ENCODE results near the gene PRDM2.
"Not testable (repeated sequence)": the region's sequence is repeated elsewhere in the genome, so short reads cannot be mapped to it uniquely, and the experiment has no call there.

PRDM2 gene

GRCh38 chr1:13666317-13666716, 33.7 kb upstream of the PRDM2 start:
- DNase-seq = no peak
- Histone ChIP-seq H3K27me3 (replicated peaks in 2 of 5; ENCODE audit: control insufficient read depth in 4 of 5, insufficient read depth in 5 of 5, low read length in 4 of 5) (no peaks in the 10 kb centered on the region), H3K9me3 (ENCODE audit: control extremely low read depth in 1 of 5, control insufficient read depth in 4 of 5, insufficient read depth in 2 of 5, low read depth in 1 of 5, low read length in 4 of 5) (no peaks in the 10 kb centered on the region), H3K36me3 (ENCODE audit: control insufficient read depth in 4 of 4, insufficient read depth in 4 of 4, low read length in 3 of 4) (no peaks in the 10 kb centered on the region), H3K27ac (ENCODE audit: insufficient read depth in 1 of 2, low read depth in 1 of 2, low read length in 2 of 2, poor library complexity in 1 of 2, severe bottlenecking in 2 of 2) (no peak overlapping the region), H3K4me3 (ENCODE audit: control insufficient read depth in 1 of 7, extremely low read depth in 1 of 7, insufficient read depth in 4 of 7, low read depth in 2 of 7, low read length in 6 of 7) (no peak overlapping the region), H3K4me1 (ENCODE audit: control extremely low read depth in 1 of 4, control insufficient read depth in 4 of 4, insufficient read depth in 4 of 4, low read length in 3 of 4) (peaks cover 0 to 25% (median 5%) of the 10 kb centered on the region in 4 experiments)
- WGBS (ENCODE audit: insufficient coverage) = 100% methylated on average over 4 of the region's 5 CpGs
- ChIA-PET POLR2A (interaction anchor here (0.7 kb wide), 1 partner anchor 83 kb away, joined by 3 read pairs; no protein-coding TSS in a partner anchor), CTCF (interaction anchor here (0.6 to 6.9 kb wide), 7 partner anchors 13 to 158 kb away, joined by 3 to 71 read pairs (median 5); no protein-coding TSS in a partner anchor)

- Histone ChIP-seq H3K36me3 (ENCODE audit: control insufficient read depth in 4 of 4, insufficient read depth in 4 of 4, low read length in 3 of 4) (no peaks in the 10 kb centered on the region), H3K27me3 (replicated peaks in 2 of 5; ENCODE audit: control insufficient read depth in 4 of 5, insufficient read depth in 5 of 5, low read length in 4 of 5) (no peaks in the 10 kb centered on the region), H3K9me3 (ENCODE audit: control extremely low read depth in 1 of 5, control insufficient read depth in 4 of 5, insufficient read depth in 2 of 5, low read depth in 1 of 5, low read length in 4 of 5) (no peaks in the 10 kb centered on the region), H3K4me3 (ENCODE audit: control insufficient read depth in 1 of 7, extremely low read depth in 1 of 7, insufficient read depth in 4 of 7, low read depth in 2 of 7, low read length in 6 of 7) (no peak overlapping the region), H3K27ac (ENCODE audit: insufficient read depth in 1 of 2, low read depth in 1 of 2, low read length in 2 of 2, poor library complexity in 1 of 2, severe bottlenecking in 2 of 2) (no peak overlapping the region), H3K4me1 (ENCODE audit: control extremely low read depth in 1 of 4, control insufficient read depth in 4 of 4, insufficient read depth in 4 of 4, low read length in 3 of 4) (peaks cover 0 to 14% (median 3%) of the 10 kb centered on the region in 4 experiments)
- peak in 2 of 3 donors; percentile 14 to 36 for DNase-seq
- ChIA-PET POLR2A (interaction anchor here (0.7 kb wide), 1 partner anchor 35 kb away, joined by 3 read pairs; no protein-coding TSS in a partner anchor), CTCF (interaction anchor here (0.6 to 6.9 kb wide), 5 partner anchors 12 to 150 kb away, joined by 3 to 71 read pairs (median 3); no protein-coding TSS in a partner anchor)
- 100% methylated on average over 1 of the region's 4 CpGs for WGBS (ENCODE audit: insufficient coverage)
These were observed 32.3 kb upstream of the PRDM2 start for GRCh38 chr1:13667691-13668090.

- 0% methylated on average over 1 of the region's 5 CpGs for WGBS (ENCODE audit: insufficient coverage)
- H3K27ac ChIP-seq (ENCODE audit: insufficient read depth in 1 of 2, low read depth in 1 of 2, low read length in 2 of 2, poor library complexity in 1 of 2, severe bottlenecking in 2 of 2) = no peak overlapping the region
- POLR2A ChIA-PET = no interaction called here
These were observed 25.6 kb upstream of the PRDM2 start for GRCh38 chr1:13674377-13674776.

GRCh38 chr1:13675151-13675651, 24.8 kb upstream of the PRDM2 start:
- Histone ChIP-seq H3K9me3 (ENCODE audit: control extremely low read depth in 1 of 5, control insufficient read depth in 4 of 5, insufficient read depth in 2 of 5, low read depth in 1 of 5, low read length in 4 of 5) (peaks cover 0 to 2% (median 0%) of the 10 kb centered on the region in 5 experiments), H3K27me3 (replicated peaks in 2 of 5; ENCODE audit: control insufficient read depth in 4 of 5, insufficient read depth in 5 of 5, low read length in 4 of 5) (no peaks in the 10 kb centered on the region), H3K4me3 (ENCODE audit: control insufficient read depth in 1 of 7, extremely low read depth in 1 of 7, insufficient read depth in 4 of 7, low read depth in 2 of 7, low read length in 6 of 7) (no peak overlapping the region), H3K36me3 (ENCODE audit: control insufficient read depth in 4 of 4, insufficient read depth in 4 of 4, low read length in 3 of 4) (no peaks in the 10 kb centered on the region), H3K27ac (ENCODE audit: insufficient read depth in 1 of 2, low read depth in 1 of 2, low read length in 2 of 2, poor library complexity in 1 of 2, severe bottlenecking in 2 of 2) (no peak overlapping the region), H3K4me1 (ENCODE audit: control extremely low read depth in 1 of 4, control insufficient read depth in 4 of 4, insufficient read depth in 4 of 4, low read length in 3 of 4) (peaks cover 0 to 4% (median 2%) of the 10 kb centered on the region in 4 experiments)
- ChIA-PET POLR2A (no interaction called here), CTCF (interaction anchor here (2.5 kb wide), 1 partner anchor 10 kb away, joined by 6 read pairs; no protein-coding TSS in a partner anchor)
- no peak for DNase-seq
- WGBS (ENCODE audit: insufficient coverage) = no CpG with 5 or more reads among the region's 3 CpGs

More at GRCh38 chr1:13674377-13674776, 25.6 kb upstream of the PRDM2 start:
- H3K36me3 ChIP-seq (ENCODE audit: control insufficient read depth in 4 of 4, insufficient read depth in 4 of 4, low read length in 3 of 4) = no peaks in the 10 kb centered on the region
- H3K4me3 ChIP-seq (ENCODE audit: control insufficient read depth in 1 of 7, extremely low read depth in 1 of 7, insufficient read depth in 4 of 7, low read depth in 2 of 7, low read length in 6 of 7) = no peak overlapping the region
- peak in 2 of 3 donors; percentile 41 to 53 for DNase-seq
- H3K4me1 ChIP-seq (ENCODE audit: control extremely low read depth in 1 of 4, control insufficient read depth in 4 of 4, insufficient read depth in 4 of 4, low read length in 3 of 4) = peaks cover 0 to 4% (median 2%) of the 10 kb centered on the region in 4 experiments
- H3K27me3 ChIP-seq (replicated peaks in 2 of 5; ENCODE audit: control insufficient read depth in 4 of 5, insufficient read depth in 5 of 5, low read length in 4 of 5) = no peaks in the 10 kb centered on the region
- CTCF ChIA-PET = interaction anchor here (0.8 to 3.1 kb wide), 3 partner anchors 9 to 52 kb away, joined by 3 to 12 read pairs (median 6); no protein-coding TSS in a partner anchor
- H3K9me3 ChIP-seq (ENCODE audit: control extremely low read depth in 1 of 5, control insufficient read depth in 4 of 5, insufficient read depth in 2 of 5, low read depth in 1 of 5, low read length in 4 of 5) = no peaks in the 10 kb centered on the region

GRCh38 chr1:13677896-13678295, 22.1 kb upstream of the PRDM2 start:
- 100% methylated on average over 1 of the region's 1 CpG for WGBS (ENCODE audit: insufficient coverage)
- H3K27me3 ChIP-seq (replicated peaks in 2 of 5; ENCODE audit: control insufficient read depth in 4 of 5, insufficient read depth in 5 of 5, low read length in 4 of 5) = no peaks in the 10 kb centered on the region
- no peak overlapping the region for H3K27ac ChIP-seq (ENCODE audit: insufficient read depth in 1 of 2, low read depth in 1 of 2, low read length in 2 of 2, poor library complexity in 1 of 2, severe bottlenecking in 2 of 2)
- ChIA-PET CTCF (interaction anchor here (1.9 to 2.9 kb wide), 2 partner anchors 26 to 48 kb away, joined by 5 to 9 read pairs; no protein-coding TSS in a partner anchor), POLR2A (no interaction called here)
- DNase-seq = no peak
- H3K4me1 ChIP-seq (ENCODE audit: control extremely low read depth in 1 of 4, control insufficient read depth in 4 of 4, insufficient read depth in 4 of 4, low read length in 3 of 4) = peaks cover 0 to 4% (median 2%) of the 10 kb centered on the region in 4 experiments
- H3K9me3 ChIP-seq (ENCODE audit: control extremely low read depth in 1 of 5, control insufficient read depth in 4 of 5, insufficient read depth in 2 of 5, low read depth in 1 of 5, low read length in 4 of 5) = peaks cover 0 to 2% (median 0%) of the 10 kb centered on the region in 5 experiments
- no peaks in the 10 kb centered on the region for H3K36me3 ChIP-seq (ENCODE audit: control insufficient read depth in 4 of 4, insufficient read depth in 4 of 4, low read length in 3 of 4)
- no peak overlapping the region for H3K4me3 ChIP-seq (ENCODE audit: control insufficient read depth in 1 of 7, extremely low read depth in 1 of 7, insufficient read depth in 4 of 7, low read depth in 2 of 7, low read length in 6 of 7)

- ChIA-PET CTCF (interaction anchor here (1.9 to 2.9 kb wide), 2 partner anchors 12 to 46 kb away, joined by 7 to 9 read pairs; no protein-coding TSS in a partner anchor), POLR2A (no interaction called here)
- peaks cover 0 to 2% (median 0%) of the 10 kb centered on the region in 5 experiments for H3K9me3 ChIP-seq (ENCODE audit: control extremely low read depth in 1 of 5, control insufficient read depth in 4 of 5, insufficient read depth in 2 of 5, low read depth in 1 of 5, low read length in 4 of 5)
- whole genome bisulfite sequencing (ENCODE audit: insufficient coverage) = 94% methylated on average over 2 of the region's 3 CpGs
- no peaks in the 10 kb centered on the region for H3K36me3 ChIP-seq (ENCODE audit: control insufficient read depth in 4 of 4, insufficient read depth in 4 of 4, low read length in 3 of 4)
- no peak for DNase-seq
- H3K4me1 ChIP-seq (ENCODE audit: control extremely low read depth in 1 of 4, control insufficient read depth in 4 of 4, insufficient read depth in 4 of 4, low read length in 3 of 4) = no peaks in the 10 kb centered on the region
- no peak overlapping the region for H3K4me3 ChIP-seq (ENCODE audit: control insufficient read depth in 1 of 7, extremely low read depth in 1 of 7, insufficient read depth in 4 of 7, low read depth in 2 of 7, low read length in 6 of 7)
- no peaks in the 10 kb centered on the region for H3K27me3 ChIP-seq (replicated peaks in 2 of 5; ENCODE audit: control insufficient read depth in 4 of 5, insufficient read depth in 5 of 5, low read length in 4 of 5)
- H3K27ac ChIP-seq (ENCODE audit: insufficient read depth in 1 of 2, low read depth in 1 of 2, low read length in 2 of 2, poor library complexity in 1 of 2, severe bottlenecking in 2 of 2) = no peak overlapping the region
These were observed 20.3 kb upstream of the PRDM2 start for GRCh38 chr1:13679651-13680050.

- H3K27ac ChIP-seq (ENCODE audit: insufficient read depth in 1 of 2, low read depth in 1 of 2, low read length in 2 of 2, poor library complexity in 1 of 2, severe bottlenecking in 2 of 2); H3K27me3 ChIP-seq (replicated peaks in 2 of 5; ENCODE audit: control insufficient read depth in 4 of 5, insufficient read depth in 5 of 5, low read length in 4 of 5); CTCF ChIA-PET; H3K9me3 ChIP-seq (ENCODE audit: control extremely low read depth in 1 of 5, control insufficient read depth in 4 of 5, insufficient read depth in 2 of 5, low read depth in 1 of 5, low read length in 4 of 5); H3K4me1 ChIP-seq (ENCODE audit: control extremely low read depth in 1 of 4, control insufficient read depth in 4 of 4, insufficient read depth in 4 of 4, low read length in 3 of 4); H3K36me3 ChIP-seq (ENCODE audit: control insufficient read depth in 4 of 4, insufficient read depth in 4 of 4, low read length in 3 of 4); H3K4me3 ChIP-seq (ENCODE audit: control insufficient read depth in 1 of 7, extremely low read depth in 1 of 7, insufficient read depth in 4 of 7, low read depth in 2 of 7, low read length in 6 of 7); POLR2A ChIA-PET: not testable (repeated sequence)
- peak in 2 of 3 donors; percentile 38 to 48 for DNase-seq
- no CpG with 5 or more reads among the region's 9 CpGs for WGBS (ENCODE audit: insufficient coverage)
These were observed 19.4 kb upstream of the PRDM2 start for GRCh38 chr1:13680609-13681008.
